VCaP (cell line): ENCODE results near the gene B3GAT2.

ENCODE experiments used
- H3K27ac ChIP-seq: fragments of 450-650 bp; 2 replicates; pipeline ENCODE4 v1.5.1; 2017
- CTCF ChIP-seq: fragments of 450-650 bp; conservative IDR thresholded peaks from 2 replicates; pipeline ENCODE4 v1.5.1; 2017; ENCODE audit warnings: mild to moderate bottlenecking, moderate library complexity

B3GAT2 gene, protein sequence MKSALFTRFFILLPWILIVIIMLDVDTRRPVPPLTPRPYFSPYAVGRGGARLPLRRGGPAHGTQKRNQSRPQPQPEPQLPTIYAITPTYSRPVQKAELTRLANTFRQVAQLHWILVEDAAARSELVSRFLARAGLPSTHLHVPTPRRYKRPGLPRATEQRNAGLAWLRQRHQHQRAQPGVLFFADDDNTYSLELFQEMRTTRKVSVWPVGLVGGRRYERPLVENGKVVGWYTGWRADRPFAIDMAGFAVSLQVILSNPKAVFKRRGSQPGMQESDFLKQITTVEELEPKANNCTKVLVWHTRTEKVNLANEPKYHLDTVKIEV

DNA sequence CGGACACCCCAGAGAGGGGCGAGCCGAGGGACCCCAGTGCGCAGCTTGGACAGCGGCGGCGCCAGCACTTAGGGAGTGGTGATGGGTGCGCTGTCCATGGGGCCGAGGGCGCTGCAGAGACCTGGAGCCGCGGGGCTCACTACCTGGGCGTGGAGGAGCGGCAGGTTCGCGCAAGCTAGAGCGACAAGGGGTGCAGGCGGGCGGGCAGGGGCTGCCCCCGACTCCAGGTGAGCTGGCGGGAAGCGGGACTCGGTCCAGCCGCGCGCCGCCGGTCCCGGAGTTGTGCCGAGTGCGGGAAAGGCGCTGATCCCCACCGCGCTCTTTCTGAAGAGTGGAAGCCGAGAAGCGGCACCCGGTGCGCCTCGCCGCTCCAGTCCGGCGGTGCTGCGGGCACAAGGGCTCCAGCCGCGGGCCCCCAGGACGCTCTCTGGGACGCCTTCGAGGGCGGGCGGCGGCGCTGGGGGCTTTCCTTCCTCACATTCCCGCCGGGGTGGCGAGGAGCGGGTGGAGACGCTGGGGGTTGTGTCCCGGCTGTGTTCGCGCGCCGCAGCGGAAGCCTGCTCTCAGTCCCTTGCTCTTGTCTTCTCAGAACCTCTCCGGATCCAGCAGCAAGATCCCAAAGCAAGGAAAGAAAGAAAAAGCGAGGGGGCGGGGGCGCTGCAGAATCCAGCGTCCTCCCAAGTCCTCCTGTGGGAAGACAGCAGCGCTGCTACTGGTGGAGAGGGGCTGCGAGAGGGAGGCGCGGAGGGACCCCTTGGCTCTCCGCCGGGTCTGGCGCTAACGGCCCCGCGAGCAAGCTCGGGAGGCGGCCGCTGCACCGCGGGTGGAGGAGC is at the start of gene B3GAT2:
TSS of gene B3GAT2 (minus strand) at position 610 of the 833 bp plus-strand sequence. CDS start 631 bp downstream, outside the sequence.
- no peak for TF ChIP-seq CTCF
- no peak within 1 kb of the TSS; the same call in 1 of the 2 replicates for H3K27ac ChIP-seq

DNA sequence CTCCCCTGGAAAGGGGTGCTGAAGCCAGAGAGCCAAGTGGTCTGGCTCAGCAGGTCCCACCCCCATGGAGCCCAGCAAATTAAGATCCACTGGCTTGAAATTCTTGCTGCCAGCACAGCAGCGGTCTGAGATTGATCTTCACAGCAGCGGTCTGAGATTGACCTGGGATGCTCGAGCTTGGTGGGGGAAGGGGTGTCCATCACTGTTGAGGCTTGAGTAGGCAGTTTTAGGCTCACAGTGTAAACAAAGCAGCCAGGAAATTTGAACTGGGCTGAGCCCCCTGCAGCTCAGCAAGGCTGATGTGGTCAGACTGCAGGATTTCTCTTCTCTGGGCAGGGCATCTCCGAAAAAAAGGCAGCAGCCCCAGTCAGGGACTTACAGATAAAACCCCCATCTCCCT is 41.3 kb upstream of the B3GAT2 start:
- no peak overlapping the region for H3K27ac ChIP-seq
- no peak for TF ChIP-seq CTCF

- TF ChIP-seq CTCF: no peak
- H3K27ac ChIP-seq: no peak overlapping the region
Observed at GRCh38 chr6:70997379-70997778, 40.5 kb upstream of the B3GAT2 start.

DNA sequence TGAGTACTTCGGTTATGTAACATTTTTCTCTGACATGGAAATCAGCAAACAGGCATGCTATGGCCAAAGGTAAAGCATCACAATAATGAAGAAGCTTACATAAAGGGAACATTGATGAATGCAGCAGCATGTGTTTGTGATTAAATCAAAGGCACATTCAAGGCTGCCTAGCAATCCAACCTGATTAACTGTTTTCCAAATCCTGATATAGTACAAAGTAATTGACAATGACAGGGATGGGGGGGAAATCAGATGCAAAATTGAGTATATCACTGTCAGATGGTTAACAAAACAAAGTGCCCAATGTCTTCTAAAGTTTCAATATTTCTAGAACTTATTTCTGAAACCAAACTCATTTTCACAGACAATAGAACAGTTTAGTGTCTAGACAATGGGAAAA is 39.2 kb upstream of the B3GAT2 start:
- H3K27ac ChIP-seq: no peak overlapping the region
- TF ChIP-seq CTCF: no peak

DNA sequence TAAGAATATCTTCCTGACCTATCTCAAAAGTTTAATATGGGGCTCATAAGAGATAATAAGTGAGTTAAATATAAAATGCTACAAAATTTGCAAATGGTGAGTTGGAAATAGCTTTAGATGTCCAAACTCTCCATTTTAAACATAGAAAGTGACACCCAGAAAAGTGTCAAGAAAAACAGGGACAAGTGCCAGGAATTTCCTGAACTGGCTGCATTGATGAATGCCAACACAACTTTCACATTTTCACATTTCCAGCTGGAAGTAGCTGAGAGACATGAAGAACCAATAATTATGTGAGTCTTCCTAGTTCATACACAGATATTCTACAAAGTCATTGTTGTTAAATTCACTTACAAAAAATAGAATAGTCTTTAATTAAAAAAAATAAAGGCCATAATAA is 38.6 kb upstream of the B3GAT2 start:
- H3K27ac ChIP-seq: no peak overlapping the region
- TF ChIP-seq CTCF: no peak

GRCh38 chr6:70991253-70991652 is 34.4 kb upstream of the B3GAT2 start:
- no peak overlapping the region for H3K27ac ChIP-seq
- no peak for TF ChIP-seq CTCF

DNA sequence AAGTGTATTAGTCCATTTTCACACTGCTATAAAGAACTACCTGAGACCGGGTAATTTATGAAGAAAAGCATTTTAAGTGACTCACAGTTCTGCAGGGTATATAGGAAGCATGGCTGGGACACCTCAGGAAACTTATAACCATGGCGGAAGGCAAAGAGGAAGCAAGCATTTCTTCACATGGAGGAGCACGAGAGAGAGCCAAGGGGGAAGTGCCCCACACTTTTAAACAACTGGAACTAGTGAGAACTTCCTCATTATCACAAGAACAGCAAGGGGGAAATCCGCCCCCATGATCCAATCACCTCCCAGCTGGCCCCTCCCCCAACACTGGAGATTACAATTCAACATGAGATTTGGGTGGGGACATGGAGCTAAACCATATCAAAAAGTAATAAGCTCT is 28.3 kb upstream of the B3GAT2 start:
- no peak for TF ChIP-seq CTCF
- no peak overlapping the region for H3K27ac ChIP-seq
